Measurements from ENCODE around the gene TBC1D9.

DNA sequence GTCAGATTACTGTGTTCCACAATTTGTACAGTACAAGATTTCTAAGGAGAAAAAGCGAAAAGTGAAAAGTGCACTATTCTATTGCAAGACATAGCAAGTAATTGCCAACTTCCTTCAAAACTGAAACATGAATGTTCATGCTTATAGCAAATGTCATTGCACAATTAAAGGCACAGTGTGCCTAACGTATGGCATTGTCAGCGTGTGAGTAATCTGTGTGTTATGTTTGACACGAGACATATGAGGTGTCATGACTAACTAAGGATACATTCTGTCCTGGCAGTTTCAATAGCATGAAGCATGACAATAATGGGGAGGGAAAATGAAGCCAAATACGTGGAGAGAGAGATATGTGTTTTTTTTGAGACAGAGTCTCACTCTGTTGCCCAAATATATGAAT is 33.6 kb upstream of the TBC1D9 start:
- TF ChIP-seq EZH2 (IDR thresholded peaks at IDR 0.05; ENCODE audit: insufficient read depth, poor library complexity, severe bottlenecking), result no peak
- no peak for TF ChIP-seq EZH2phosphoT487 (IDR thresholded peaks at IDR 0.05; ENCODE audit: insufficient read depth, low read depth)

Data from GM23248 (cell line).